Kidney tubule cell (primary cell): ENCODE results near the gene CHRNA7.
"Not testable (repeated sequence)": the region's sequence is repeated elsewhere in the genome, so short reads cannot be mapped to it uniquely, and the experiment has no call there.

Source experiments
- DNase-seq: peaks from one replicate; pipeline ENCODE4 v3.0.0-alpha.2; 2018; ENCODE audit warnings: low spot score

CHRNA7 gene

DNA sequence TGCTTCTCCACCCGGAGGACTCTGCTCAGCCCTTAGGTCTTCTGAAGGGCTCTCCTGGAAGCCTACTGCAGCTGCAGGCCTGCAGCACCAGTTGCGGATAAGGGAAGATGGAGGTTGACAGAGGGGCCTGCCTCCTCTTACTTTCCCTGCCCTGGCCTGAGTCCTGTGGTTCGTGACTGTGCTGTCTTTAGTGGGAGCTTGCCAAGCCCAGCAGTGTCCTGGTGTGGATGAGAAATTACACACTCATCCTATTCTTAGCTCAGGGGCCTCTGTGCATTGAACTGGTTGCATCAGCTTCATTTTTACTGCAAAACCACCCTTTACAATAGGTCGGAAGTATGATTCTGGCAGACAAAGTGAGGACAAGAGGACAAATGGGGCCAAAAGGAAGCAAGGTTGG, 163.5 kb downstream of the CHRNA7 start:
- not testable (repeated sequence) for DNase-seq

DNA sequence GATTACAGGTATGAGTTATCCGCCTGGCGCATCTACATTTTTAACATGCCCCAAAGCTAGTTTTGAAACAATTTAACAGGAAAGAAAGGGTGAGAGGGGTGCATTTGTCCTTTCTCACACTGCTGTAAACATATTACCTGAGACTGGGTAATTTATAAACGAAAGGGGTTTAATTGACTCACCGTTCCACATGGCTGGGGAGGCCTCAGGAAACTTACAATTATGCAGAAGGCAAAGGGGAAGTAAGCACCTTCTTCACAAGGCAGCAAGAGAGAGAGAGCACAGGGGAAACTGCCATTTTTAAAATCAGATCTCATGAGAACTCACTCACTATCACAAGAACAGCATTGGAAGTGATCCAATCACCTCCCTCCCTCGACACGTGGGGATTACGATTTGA, 165.9 kb downstream of the CHRNA7 start:
- not testable (repeated sequence) for DNase-seq

DNA sequence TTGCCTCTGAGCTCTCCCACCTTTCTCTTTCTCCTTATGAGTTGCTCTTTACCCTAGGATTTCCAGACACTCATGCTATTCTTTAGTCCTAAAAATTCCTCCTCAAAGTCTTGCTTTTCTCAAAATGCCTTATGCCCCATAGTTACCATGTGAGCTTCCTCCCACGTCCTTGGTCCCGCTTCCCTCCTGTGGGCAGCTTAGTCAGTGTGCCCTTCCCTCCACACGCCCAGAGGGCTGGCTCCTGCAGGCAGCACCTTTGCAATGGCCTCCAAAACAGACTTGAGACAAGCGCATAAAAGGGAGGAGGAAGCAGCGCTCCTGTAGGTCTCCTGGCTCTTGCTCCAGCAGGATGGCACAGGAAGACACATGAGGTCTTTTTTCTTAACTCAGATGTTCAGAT, 168.6 kb downstream of the CHRNA7 start:
- not testable (repeated sequence) for DNase-seq

DNA sequence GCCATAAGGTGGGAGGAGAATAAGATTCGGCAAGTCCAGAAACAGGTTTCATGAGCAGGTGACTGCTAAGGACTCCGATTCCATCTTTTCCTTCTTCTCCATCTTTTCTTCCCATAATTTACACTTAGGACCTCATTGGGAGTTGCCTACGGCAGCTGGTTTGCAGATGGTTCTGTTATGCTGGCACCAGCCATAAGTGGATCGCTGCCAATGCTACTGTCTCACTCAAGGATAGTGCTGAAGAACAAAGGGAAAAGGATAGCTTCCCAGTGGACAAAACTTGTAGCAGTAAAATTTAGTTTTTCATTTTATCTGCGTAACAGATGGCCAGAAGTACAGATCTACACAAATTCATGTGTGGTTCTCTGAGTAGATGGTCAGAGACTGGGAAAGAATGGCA, 178.8 kb downstream of the CHRNA7 start:
- DNase-seq = not testable (repeated sequence)

DNA sequence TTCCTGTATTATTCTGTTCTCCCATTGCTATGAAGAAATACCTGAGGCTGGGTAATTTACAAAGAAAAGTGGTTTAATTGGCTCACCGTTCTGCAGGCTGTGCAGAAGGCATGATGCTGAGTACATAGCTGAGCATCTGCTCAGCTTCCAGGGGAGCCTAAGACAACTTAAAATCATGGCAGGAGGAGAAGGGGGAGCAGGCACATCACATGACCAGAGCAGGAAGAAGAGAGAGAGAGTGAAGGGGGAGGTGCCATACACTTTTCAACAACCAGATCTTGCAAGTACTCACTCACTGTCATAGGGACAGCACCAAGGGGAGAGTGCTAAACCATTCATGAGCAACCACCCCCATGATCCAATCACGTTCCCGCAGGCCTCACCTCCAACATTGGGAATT, 188.4 kb downstream of the CHRNA7 start:
- DNase-seq = no peak
